ENCODE results near the gene UFD1. TPM values are rescaled to one million over a fixed set of nuclear protein-coding genes. Genes with fewer than 3 reads are reported as not detected.

Gene UFD1
- total RNA-seq, 1 donor, result 44.9 TPM

GRCh38 chr22:19503869-19504268 is 24.9 kb upstream of the UFD1 start:
- TF ChIP-seq, protein P1, sequence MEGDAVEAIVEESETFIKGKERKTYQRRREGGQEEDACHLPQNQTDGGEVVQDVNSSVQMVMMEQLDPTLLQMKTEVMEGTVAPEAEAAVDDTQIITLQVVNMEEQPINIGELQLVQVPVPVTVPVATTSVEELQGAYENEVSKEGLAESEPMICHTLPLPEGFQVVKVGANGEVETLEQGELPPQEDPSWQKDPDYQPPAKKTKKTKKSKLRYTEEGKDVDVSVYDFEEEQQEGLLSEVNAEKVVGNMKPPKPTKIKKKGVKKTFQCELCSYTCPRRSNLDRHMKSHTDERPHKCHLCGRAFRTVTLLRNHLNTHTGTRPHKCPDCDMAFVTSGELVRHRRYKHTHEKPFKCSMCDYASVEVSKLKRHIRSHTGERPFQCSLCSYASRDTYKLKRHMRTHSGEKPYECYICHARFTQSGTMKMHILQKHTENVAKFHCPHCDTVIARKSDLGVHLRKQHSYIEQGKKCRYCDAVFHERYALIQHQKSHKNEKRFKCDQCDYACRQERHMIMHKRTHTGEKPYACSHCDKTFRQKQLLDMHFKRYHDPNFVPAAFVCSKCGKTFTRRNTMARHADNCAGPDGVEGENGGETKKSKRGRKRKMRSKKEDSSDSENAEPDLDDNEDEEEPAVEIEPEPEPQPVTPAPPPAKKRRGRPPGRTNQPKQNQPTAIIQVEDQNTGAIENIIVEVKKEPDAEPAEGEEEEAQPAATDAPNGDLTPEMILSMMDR (IDR thresholded peaks at IDR 0.05; ENCODE audit: insufficient read depth, low read depth, low read length), result no peak
- no peak for DNase-seq (ENCODE audit: low read depth)
- no peak overlapping the region for H3K4me3 ChIP-seq (ENCODE audit: low read depth, low read length)

- DNase-seq (ENCODE audit: low read depth), result no peak
- TF ChIP-seq, protein P1 (IDR thresholded peaks at IDR 0.05; ENCODE audit: insufficient read depth, low read depth, low read length), result no peak
- no peak overlapping the region for H3K4me3 ChIP-seq (ENCODE audit: low read depth, low read length)
These were observed 24.4 kb upstream of the UFD1 start for GRCh38 chr22:19503367-19503766.

DNA sequence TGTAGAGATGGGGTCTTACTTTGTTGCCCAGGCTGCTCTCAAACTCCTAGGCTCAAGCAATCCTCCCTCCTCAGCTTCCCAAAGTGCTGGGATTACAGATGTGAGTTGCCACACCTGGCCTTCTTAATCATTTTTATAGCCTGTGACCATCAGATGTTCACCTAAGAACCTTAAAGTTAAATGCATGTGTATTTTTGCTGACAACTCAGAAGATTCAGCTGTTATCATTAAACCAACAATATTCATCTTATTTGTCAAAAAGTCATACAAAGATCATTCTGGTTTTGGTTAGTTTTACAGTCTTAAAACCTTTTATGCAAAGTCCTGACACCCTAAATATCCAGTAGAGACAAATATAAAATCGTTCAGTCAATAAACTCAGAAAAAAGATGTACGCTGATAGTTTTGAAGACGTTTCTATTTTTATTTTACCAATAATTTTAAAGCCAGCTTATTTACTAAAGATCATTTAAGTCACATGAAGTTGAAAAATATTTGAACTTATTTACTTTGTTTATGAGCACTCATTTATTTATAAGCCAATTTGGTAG is 23.0 kb upstream of the UFD1 start:
- no peak overlapping the region for H3K4me3 ChIP-seq (ENCODE audit: low read depth, low read length)
- TF ChIP-seq, protein P1 (IDR thresholded peaks at IDR 0.05; ENCODE audit: insufficient read depth, low read depth, low read length), result no peak
- DNase-seq (ENCODE audit: low read depth), result no peak

DNA sequence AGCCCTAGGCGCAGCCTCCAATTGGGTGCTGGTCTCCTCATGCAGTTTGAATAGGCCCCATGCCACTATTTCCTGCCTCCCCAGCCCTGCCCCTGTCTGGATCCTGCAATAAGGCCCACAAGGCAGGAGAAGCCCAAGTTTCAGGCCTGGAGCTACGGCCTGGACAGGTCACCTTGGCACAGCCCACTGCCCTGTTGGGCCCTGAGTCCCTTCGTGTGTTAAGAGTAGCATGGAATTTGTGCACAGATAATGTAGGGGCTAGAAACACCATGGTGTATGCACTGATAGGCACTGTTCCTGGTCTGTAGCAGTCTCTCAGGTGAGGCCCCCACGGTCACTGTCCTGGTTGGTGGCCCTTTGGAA is 20.9 kb upstream of the UFD1 start:
- TF ChIP-seq, protein P1 (IDR thresholded peaks at IDR 0.05; ENCODE audit: insufficient read depth, low read depth, low read length), result no peak
- no peak for DNase-seq (ENCODE audit: low read depth)
- no peak overlapping the region for H3K4me3 ChIP-seq (ENCODE audit: low read depth, low read length)

- TF ChIP-seq, protein P1 (IDR thresholded peaks at IDR 0.05; ENCODE audit: insufficient read depth, low read depth, low read length), result no peak
- no peak for DNase-seq (ENCODE audit: low read depth)
- no peak overlapping the region for H3K4me3 ChIP-seq (ENCODE audit: low read depth, low read length)
These were observed 20.4 kb upstream of the UFD1 start for GRCh38 chr22:19499236-19499879.

DNA sequence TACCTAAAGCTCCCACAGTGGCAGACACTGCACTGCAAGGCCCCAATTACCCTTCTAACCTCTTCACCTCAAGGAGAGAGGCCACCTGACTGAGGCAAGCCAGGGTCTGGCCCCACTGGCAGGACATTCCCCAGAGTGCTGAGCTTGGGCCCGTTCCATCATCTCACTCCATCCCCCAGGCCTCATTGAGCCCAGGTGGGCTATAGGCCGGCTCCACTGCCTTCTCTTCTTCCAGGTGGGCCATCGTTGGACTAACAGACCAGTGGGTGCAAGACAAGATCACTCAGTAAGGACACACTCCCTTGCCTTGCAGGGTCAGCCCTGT is 19.8 kb upstream of the UFD1 start:
- no peak for DNase-seq (ENCODE audit: low read depth)
- TF ChIP-seq, protein P1 (IDR thresholded peaks at IDR 0.05; ENCODE audit: insufficient read depth, low read depth, low read length), result no peak
- H3K4me3 ChIP-seq (ENCODE audit: low read depth, low read length), result no peak overlapping the region
